SU-DHL-6 (cell line): ENCODE measurements around the gene RNFT2.
A peak's percentile ranks its signal among the peaks of the same experiment; 100 is the strongest.

Source experiments
- H2AFZ ChIP-seq: fragments of 200-600 bp; sonication (generic); 2 replicates; pipeline ENCODE4 v1.6.1; 2014; ENCODE audit warnings: low read depth, mild to moderate bottlenecking, moderate library complexity, mixed read lengths, antibody characterized with exemption, low read length; ENCODE audit not compliant: severe bottlenecking
- H3F3A ChIP-seq: fragments of 200-600 bp; shearing (Covaris generic); 2 replicates; pipeline ENCODE4 v1.6.0; 2016; ENCODE audit warnings: antibody characterized with exemption, mild to moderate bottlenecking; ENCODE audit not compliant: insufficient read depth
- H3K27ac ChIP-seq: fragments of 200-600 bp; sonication (generic); 2 replicates; pipeline ENCODE4 v1.5.1; 2016; ENCODE audit warnings: low read depth, mild to moderate bottlenecking, low read length, moderate library complexity, mixed read lengths
- H3K27me3 ChIP-seq: fragments of 200-600 bp; sonication (generic), shearing (Covaris generic); 2 replicates; pipeline ENCODE4 v1.6.0; 2014; ENCODE audit warnings: mild to moderate bottlenecking, low read length
- H3K36me3 ChIP-seq: fragments of 200-600 bp; sonication (generic); 2 replicates; pipeline ENCODE4 v1.6.1; 2014; ENCODE audit warnings: mild to moderate bottlenecking, low read length, mixed read lengths
- H3K4me2 ChIP-seq: fragments of 300-600, 200-600 bp; shearing (Covaris generic), sonication (generic); 2 replicates; pipeline ENCODE4 v1.6.0; 2014; ENCODE audit warnings: low read length, low read depth, mild to moderate bottlenecking; ENCODE audit not compliant: poor library complexity, severe bottlenecking
- H3K4me3 ChIP-seq: fragments of 200-600 bp; sonication (generic); 2 replicates; pipeline ENCODE4 v1.5.1; 2014; ENCODE audit warnings: antibody characterized with exemption, low read length, mild to moderate bottlenecking, mixed read lengths; ENCODE audit not compliant: insufficient read depth, poor library complexity, severe bottlenecking
- H3K79me2 ChIP-seq: fragments of 200-600 bp; sonication (generic); 2 replicates; pipeline ENCODE4 v1.6.1; 2014; ENCODE audit warnings: mild to moderate bottlenecking, low read length, moderate library complexity; ENCODE audit not compliant: insufficient read depth
- H3K9ac ChIP-seq: fragments of 200-600 bp; sonication (generic); 2 replicates; pipeline ENCODE4 v1.7.0; 2014; ENCODE audit warnings: mild to moderate bottlenecking, low read length
- H3K9me2 ChIP-seq: fragments of 200-600 bp; sonication (generic); replicated peaks from 2 replicates; pipeline ENCODE4 v1.6.1; 2014; ENCODE audit warnings: low read length; ENCODE audit not compliant: insufficient read depth
- H3K9me3 ChIP-seq: fragments of 200-600 bp; sonication (generic); 2 replicates; pipeline ENCODE4 v1.6.1; 2014; ENCODE audit warnings: low read length, mixed read lengths; ENCODE audit not compliant: insufficient read depth
- H4K20me1 ChIP-seq: fragments of 200-600 bp; sonication (generic); 2 replicates; pipeline ENCODE4 v1.6.1; 2014; ENCODE audit warnings: low read depth, mild to moderate bottlenecking, antibody characterized with exemption, low read length, moderate library complexity, mixed read lengths
- EZH2phosphoT487 ChIP-seq: fragments of 200-600 bp; sonication (generic), shearing (Covaris generic); conservative IDR thresholded peaks from 2 replicates; pipeline ENCODE4 v1.6.1; 2018; ENCODE audit warnings: mild to moderate bottlenecking, antibody characterized with exemption, low read length, moderate library complexity, mixed read lengths
- TF ChIP-seq, protein P1 (sequence below): fragments of 200-600 bp; sonication (generic); IDR thresholded peaks from one replicate; pipeline ENCODE4 v1.5.1; 2017; ENCODE audit warnings: antibody characterized with exemption, mild to moderate bottlenecking, low read length, moderate library complexity; ENCODE audit not compliant: insufficient read depth, poor library complexity, severe bottlenecking

The RNFT2 gene

DNA sequence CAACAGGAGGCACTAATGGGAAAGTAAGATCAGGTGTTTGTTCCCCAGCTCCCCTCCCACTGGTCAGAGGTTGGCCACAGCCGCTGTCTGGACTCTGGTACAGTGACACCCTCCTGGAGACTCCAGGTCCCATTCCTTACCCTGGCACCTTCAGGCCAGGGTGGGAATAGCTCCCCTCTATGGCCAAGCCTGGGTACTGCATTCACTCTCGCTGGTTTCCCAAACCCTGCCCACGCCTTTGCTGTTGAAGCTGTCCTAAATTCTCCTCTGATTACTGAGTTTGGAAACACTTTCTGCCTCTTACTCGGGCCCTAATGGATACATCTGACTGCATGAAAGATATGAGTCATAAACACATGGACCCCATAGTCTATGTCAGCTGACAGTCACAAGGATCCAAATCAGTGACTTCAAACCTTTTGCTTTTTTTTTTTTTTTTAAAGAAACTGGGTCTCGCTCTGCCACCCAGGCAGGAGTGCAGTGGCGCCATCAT, 125.2 kb downstream of the RNFT2 start:
- H3K9ac ChIP-seq = no peak overlapping the region
- H3K79me2 ChIP-seq = no peaks in the 10 kb centered on the region
- no peaks in the 10 kb centered on the region for H3K27me3 ChIP-seq
- H3F3A ChIP-seq = peaks cover 23% of the 10 kb centered on the region
- no peaks in the 10 kb centered on the region for H3K36me3 ChIP-seq
- H3K9me3 ChIP-seq = no peaks in the 10 kb centered on the region
- no peak overlapping the region for H3K4me3 ChIP-seq
- no peak overlapping the region for H3K4me2 ChIP-seq
- no peak overlapping the region for H3K27ac ChIP-seq
- H3K9me2 ChIP-seq = no peaks in the 10 kb centered on the region
- no peaks in the 10 kb centered on the region for H4K20me1 ChIP-seq
- H2AFZ ChIP-seq = no peak overlapping the region
- TF ChIP-seq, protein P1, sequence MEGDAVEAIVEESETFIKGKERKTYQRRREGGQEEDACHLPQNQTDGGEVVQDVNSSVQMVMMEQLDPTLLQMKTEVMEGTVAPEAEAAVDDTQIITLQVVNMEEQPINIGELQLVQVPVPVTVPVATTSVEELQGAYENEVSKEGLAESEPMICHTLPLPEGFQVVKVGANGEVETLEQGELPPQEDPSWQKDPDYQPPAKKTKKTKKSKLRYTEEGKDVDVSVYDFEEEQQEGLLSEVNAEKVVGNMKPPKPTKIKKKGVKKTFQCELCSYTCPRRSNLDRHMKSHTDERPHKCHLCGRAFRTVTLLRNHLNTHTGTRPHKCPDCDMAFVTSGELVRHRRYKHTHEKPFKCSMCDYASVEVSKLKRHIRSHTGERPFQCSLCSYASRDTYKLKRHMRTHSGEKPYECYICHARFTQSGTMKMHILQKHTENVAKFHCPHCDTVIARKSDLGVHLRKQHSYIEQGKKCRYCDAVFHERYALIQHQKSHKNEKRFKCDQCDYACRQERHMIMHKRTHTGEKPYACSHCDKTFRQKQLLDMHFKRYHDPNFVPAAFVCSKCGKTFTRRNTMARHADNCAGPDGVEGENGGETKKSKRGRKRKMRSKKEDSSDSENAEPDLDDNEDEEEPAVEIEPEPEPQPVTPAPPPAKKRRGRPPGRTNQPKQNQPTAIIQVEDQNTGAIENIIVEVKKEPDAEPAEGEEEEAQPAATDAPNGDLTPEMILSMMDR = peak; percentile 89
- no peak for TF ChIP-seq EZH2phosphoT487

DNA sequence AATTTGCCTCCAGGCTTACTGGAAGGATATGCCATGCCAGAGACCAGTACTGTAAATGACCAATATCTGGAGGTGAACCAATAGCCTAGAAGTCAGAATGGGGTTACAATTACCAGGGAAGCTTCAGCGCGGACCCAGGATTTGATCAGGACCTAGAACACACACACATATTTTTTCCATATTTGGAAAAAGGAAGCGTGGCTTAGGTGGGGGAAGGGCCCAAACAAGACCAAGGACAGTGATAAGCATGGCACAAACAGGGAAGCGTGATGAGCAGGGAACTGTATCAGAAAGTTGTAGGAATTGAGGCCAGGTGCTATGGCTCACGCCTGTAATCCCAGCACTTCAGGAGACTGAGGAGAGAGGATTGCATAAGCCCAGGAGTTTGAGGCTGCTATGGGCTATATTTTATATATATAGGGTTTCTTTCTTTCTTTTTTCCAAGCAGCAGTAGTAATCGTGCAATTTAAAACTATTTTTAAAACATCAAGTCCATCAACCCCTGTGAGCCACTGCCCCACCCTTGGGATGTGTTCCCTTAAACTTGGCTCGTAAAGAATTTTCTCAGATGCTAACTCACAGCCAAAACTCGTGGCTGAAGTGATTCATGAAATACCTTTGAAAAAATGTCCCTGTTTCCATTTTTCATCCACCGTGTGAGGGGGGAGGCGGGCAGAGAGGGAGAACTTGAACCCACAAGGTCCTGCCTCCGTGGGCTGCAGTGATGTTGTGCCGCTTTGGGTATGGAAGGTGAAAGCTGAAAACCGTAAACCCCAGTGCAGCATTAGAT, 126.5 kb downstream of the RNFT2 start:
- Histone ChIP-seq H4K20me1 (no peaks in the 10 kb centered on the region), H3F3A (peaks cover 15% of the 10 kb centered on the region), H3K9me3 (no peaks in the 10 kb centered on the region), H2AFZ (no peak overlapping the region), H3K4me2 (no peak overlapping the region), H3K4me3 (no peak overlapping the region), H3K9ac (no peak overlapping the region), H3K79me2 (no peaks in the 10 kb centered on the region), H3K27ac (no peak overlapping the region), H3K36me3 (no peaks in the 10 kb centered on the region), H3K27me3 (no peaks in the 10 kb centered on the region), H3K9me2 (no peaks in the 10 kb centered on the region)
- TF ChIP-seq, protein P1 = no peak
- no peak for TF ChIP-seq EZH2phosphoT487

DNA sequence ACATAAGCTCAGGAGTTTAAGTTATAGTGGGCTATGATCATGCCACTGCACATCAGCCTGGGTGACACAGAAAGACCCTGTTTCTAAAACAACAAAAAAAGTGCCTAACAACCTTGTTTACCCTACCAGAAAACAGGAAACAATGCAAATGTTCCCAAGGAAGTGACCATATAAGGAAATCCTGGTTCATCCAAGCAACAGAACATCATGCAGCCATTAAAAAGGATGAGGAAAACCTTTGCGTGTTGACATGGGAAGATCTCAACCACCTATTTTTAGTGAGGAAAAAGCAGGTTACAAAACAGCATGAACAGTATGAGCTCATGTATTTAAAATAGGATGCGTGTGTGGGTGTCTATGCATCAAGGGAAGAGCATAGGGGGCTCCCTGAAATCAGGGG, 129.4 kb downstream of the RNFT2 start:
- H3K4me3 ChIP-seq = no peak overlapping the region
- H3K9me3 ChIP-seq = no peaks in the 10 kb centered on the region
- no peaks in the 10 kb centered on the region for H3K36me3 ChIP-seq
- no peak overlapping the region for H2AFZ ChIP-seq
- no peaks in the 10 kb centered on the region for H3K79me2 ChIP-seq
- no peak overlapping the region for H3K27ac ChIP-seq
- H3K27me3 ChIP-seq = no peaks in the 10 kb centered on the region
- H3F3A ChIP-seq = no peaks in the 10 kb centered on the region
- no peak overlapping the region for H3K4me2 ChIP-seq
- no peaks in the 10 kb centered on the region for H4K20me1 ChIP-seq
- no peaks in the 10 kb centered on the region for H3K9me2 ChIP-seq
- TF ChIP-seq, protein P1 = no peak
- TF ChIP-seq EZH2phosphoT487 = no peak
- no peak overlapping the region for H3K9ac ChIP-seq
